BLaER1 (cell line): ENCODE data around the gene COG6.

ENCODE experiments used
- H3K27ac ChIP-seq: shearing (Covaris generic); formaldehyde crosslinking; 2 replicates; pipeline ENCODE4 v1.8.1; 2022
- H3K27me3 ChIP-seq: shearing (Covaris generic); formaldehyde crosslinking; 2 replicates; pipeline ENCODE4 v1.8.1; 2022
- H3K36me3 ChIP-seq: shearing (Covaris generic); formaldehyde crosslinking; 2 replicates; pipeline ENCODE4 v1.8.1; 2022
- H3K4me1 ChIP-seq: shearing (Covaris generic); formaldehyde crosslinking; 2 replicates; pipeline ENCODE4 v1.8.1; 2022
- H3K4me2 ChIP-seq: shearing (Covaris generic); formaldehyde crosslinking; 2 replicates; pipeline ENCODE4 v1.8.1; 2022
- H3K4me3 ChIP-seq: shearing (Covaris generic); formaldehyde crosslinking; 2 replicates; pipeline ENCODE4 v1.8.1; 2022
- H3K9ac ChIP-seq: shearing (Covaris generic); formaldehyde crosslinking; 2 replicates; pipeline ENCODE4 v1.8.1; 2022
- H3K9me3 ChIP-seq: shearing (Covaris generic); formaldehyde crosslinking; 2 replicates; pipeline ENCODE4 v1.8.1; 2022
- H4K20me1 ChIP-seq: shearing (Covaris generic); formaldehyde crosslinking; 2 replicates; pipeline ENCODE4 v1.8.1; 2022
- Cebpa-rat ChIP-seq: shearing (Covaris generic); IDR thresholded peaks from 2 replicates; pipeline ENCODE4 v1.8.1; 2022

The COG6 gene

GRCh38 chr13:39635564-39635963 lies 19.9 kb upstream of the COG6 start:
- peaks cover 21% of the 10 kb centered on the region for H3K9me3 ChIP-seq
- no peak overlapping the region for H3K9ac ChIP-seq
- no peaks in the 10 kb centered on the region for H3K36me3 ChIP-seq
- no peak overlapping the region for H3K4me3 ChIP-seq
- no peaks in the 10 kb centered on the region for H4K20me1 ChIP-seq
- no peaks in the 10 kb centered on the region for H3K4me1 ChIP-seq
- H3K27ac ChIP-seq: no peak overlapping the region
- no peak for TF ChIP-seq Cebpa-rat
- no peaks in the 10 kb centered on the region for H3K27me3 ChIP-seq
- no peak overlapping the region for H3K4me2 ChIP-seq

- no peaks in the 10 kb centered on the region for H3K36me3 ChIP-seq
- H3K9me3 ChIP-seq: peaks cover 10% of the 10 kb centered on the region
- H3K4me1 ChIP-seq: no peaks in the 10 kb centered on the region
- H3K27ac ChIP-seq: no peak overlapping the region
- no peak for TF ChIP-seq Cebpa-rat
- no peaks in the 10 kb centered on the region for H4K20me1 ChIP-seq
- no peaks in the 10 kb centered on the region for H3K27me3 ChIP-seq
- H3K9ac ChIP-seq: no peak overlapping the region
- H3K4me3 ChIP-seq: no peak overlapping the region
- H3K4me2 ChIP-seq: no peak overlapping the region
Measured at GRCh38 chr13:39637890-39638289, 17.6 kb upstream of the COG6 start.

- Histone ChIP-seq H3K4me3 (no peak overlapping the region), H4K20me1 (no peaks in the 10 kb centered on the region), H3K4me2 (no peak overlapping the region), H3K27me3 (no peaks in the 10 kb centered on the region), H3K9ac (no peak overlapping the region), H3K36me3 (no peaks in the 10 kb centered on the region), H3K27ac (no peak overlapping the region), H3K4me1 (no peaks in the 10 kb centered on the region), H3K9me3 (peaks cover 10% of the 10 kb centered on the region)
- TF ChIP-seq Cebpa-rat: no peak
Measured at GRCh38 chr13:39641645-39642044, 13.8 kb upstream of the COG6 start.

DNA sequence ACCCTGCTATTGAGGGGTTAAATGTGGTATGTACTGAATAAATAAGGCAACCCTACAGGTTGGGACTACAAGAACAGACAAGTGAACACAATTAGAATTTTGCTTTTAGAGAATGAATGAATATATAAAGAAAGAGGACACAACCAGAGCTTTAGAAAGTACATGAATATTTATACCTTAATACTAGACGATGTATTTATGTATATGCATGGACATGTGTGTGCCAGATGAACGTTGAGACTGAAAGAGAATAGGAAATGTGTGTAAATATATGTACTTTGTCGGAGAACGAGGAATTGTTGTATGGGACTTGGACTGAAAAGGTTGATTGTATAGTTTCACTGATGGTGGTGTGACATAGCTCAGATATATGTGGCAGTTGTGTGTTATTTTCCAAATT lies 9.3 kb upstream of the COG6 start:
- no peaks in the 10 kb centered on the region for H3K36me3 ChIP-seq
- H3K27me3 ChIP-seq: no peaks in the 10 kb centered on the region
- no peaks in the 10 kb centered on the region for H3K9me3 ChIP-seq
- no peak overlapping the region for H3K4me3 ChIP-seq
- H3K27ac ChIP-seq: no peak overlapping the region
- H4K20me1 ChIP-seq: no peaks in the 10 kb centered on the region
- no peaks in the 10 kb centered on the region for H3K4me1 ChIP-seq
- H3K9ac ChIP-seq: no peak overlapping the region
- no peak for TF ChIP-seq Cebpa-rat
- H3K4me2 ChIP-seq: no peak overlapping the region

DNA sequence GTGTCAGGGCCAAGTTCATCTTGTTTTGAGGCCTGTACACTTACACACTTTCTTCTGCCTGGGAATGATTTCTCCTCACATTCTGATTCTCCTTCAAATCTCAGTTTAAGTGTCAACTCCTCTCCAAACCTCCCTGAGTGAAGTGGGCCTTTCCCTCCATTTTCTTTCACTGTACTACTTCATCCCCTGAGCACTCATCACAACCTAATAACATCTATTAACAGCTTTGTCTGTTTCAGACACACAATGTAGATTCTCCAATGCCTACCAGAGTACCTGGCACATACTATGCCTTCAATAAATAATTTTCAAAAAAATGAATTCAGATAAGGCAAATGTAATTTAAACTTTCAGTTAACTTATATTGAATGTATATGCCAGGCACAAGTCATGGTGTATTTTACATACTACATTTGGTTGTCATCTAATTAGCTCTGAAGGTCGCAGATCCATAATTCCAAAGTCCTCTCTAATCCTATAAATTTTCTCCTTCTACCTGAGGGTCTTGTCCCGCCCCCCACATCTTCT lies 357 bp upstream of the COG6 start:
- Histone ChIP-seq H3K27me3 (no peaks in the 10 kb centered on the region), H3K9me3 (no peaks in the 10 kb centered on the region), H3K4me1 (peaks cover 13% of the 10 kb centered on the region), H3K27ac (no peak overlapping the region), H3K4me2 (peak overlapping the region; percentile 91), H3K9ac (peak overlapping the region; percentile 82), H3K4me3 (peak overlapping the region; percentile 95), H3K36me3 (peaks cover 2% of the 10 kb centered on the region), H4K20me1 (no peaks in the 10 kb centered on the region)
- TF ChIP-seq Cebpa-rat: no peak

DNA sequence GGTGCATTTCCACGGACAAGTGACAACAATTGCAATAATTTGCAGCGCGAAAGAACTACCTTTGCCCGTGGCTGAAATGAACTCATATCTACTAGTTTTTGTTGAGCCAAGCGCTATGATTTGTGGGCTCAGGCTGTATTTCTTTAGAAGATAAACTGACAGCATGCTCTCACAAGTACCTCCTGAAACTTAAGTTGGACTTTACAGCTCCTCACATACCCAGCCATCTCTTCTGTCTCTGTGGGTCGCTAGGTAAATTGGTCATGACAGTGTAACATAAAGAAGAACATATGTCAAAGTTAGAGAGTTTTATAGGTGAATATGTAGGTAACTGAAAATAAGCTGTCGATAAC lies 839 bp downstream of the COG6 start:
- Histone ChIP-seq H3K9ac (peak overlapping the region; percentile 82), H3K4me2 (peak overlapping the region; percentile 91), H3K4me1 (peaks cover 13% of the 10 kb centered on the region), H3K27me3 (no peaks in the 10 kb centered on the region), H3K9me3 (no peaks in the 10 kb centered on the region), H3K36me3 (peaks cover 5% of the 10 kb centered on the region), H3K4me3 (peak overlapping the region; percentile 95), H4K20me1 (no peaks in the 10 kb centered on the region), H3K27ac (0 out of 2 replicates have a peak overlapping the region, but pooled peaks have one; percentile 70)
- no peak for TF ChIP-seq Cebpa-rat

DNA sequence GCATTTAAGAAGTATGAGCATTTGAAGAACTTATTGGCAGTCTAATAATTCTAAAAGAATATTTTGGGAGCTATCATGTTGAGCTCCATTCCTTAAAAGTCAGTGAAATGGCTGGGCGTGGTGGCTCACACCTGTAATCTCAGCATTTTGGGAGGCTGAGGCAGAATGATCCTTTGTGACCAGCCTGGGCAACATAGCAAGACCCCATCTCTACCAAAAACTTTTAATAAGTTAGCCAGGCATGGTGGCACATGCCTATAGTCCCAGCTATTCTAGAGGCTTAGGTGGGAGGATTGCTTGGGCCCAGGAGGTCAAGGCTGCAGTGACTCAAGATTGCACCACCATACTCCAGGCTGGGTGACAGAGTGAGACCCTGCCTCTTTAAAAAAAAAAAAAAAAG lies 8.0 kb downstream of the COG6 start:
- Histone ChIP-seq H3K27me3 (no peaks in the 10 kb centered on the region), H3K9me3 (no peaks in the 10 kb centered on the region), H3K4me1 (no peaks in the 10 kb centered on the region), H3K9ac (no peak overlapping the region), H4K20me1 (no peaks in the 10 kb centered on the region), H3K4me2 (no peak overlapping the region), H3K36me3 (peaks cover 33% of the 10 kb centered on the region), H3K4me3 (no peak overlapping the region), H3K27ac (no peak overlapping the region)
- no peak for TF ChIP-seq Cebpa-rat

DNA sequence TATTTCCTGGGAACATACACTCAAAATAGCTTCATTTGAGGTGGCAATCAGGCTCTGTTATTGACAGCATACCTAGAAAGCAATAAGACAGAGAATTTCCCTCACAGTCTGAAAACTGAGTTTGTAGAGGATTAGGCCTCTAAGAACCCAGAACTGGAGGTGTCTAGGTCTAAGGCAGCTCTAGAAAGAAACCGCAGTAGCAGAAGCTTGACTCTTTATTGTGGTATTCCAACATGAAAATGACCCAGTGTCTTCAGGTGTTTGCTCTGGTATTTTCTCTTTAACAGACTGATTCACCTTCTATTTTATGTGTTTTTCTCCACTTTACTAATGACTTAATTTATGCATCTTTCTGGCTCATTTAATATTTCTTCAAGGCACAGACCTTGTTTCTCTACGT lies 8.5 kb downstream of the COG6 start:
- Histone ChIP-seq H4K20me1 (no peaks in the 10 kb centered on the region), H3K4me2 (no peak overlapping the region), H3K27me3 (no peaks in the 10 kb centered on the region), H3K9me3 (no peaks in the 10 kb centered on the region), H3K4me3 (no peak overlapping the region), H3K4me1 (no peaks in the 10 kb centered on the region; the same call in 1 of the 2 replicates), H3K9ac (no peak overlapping the region), H3K36me3 (peaks cover 33% of the 10 kb centered on the region), H3K27ac (no peak overlapping the region)
- TF ChIP-seq Cebpa-rat: no peak

DNA sequence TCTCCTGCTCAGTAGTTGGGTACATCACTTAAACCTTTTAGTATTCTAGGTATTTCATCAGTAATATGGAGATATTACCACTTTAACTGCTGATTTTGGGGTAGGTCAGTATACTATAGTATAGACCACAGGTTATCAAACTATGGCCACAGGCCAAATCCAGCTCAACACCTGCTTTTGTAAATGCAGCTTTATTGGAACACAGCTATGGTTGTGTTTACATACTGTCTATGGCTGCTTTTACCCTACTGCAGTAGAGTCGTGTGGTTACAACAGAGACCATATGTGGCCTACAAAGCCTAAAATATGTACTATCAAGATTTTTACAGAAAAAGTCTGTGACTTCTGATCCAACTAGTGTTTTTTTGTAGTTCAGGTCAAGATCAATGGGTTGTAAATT lies 10.3 kb downstream of the COG6 start:
- TF ChIP-seq Cebpa-rat: no peak
- Histone ChIP-seq H3K36me3 (peaks cover 28% of the 10 kb centered on the region), H3K4me3 (no peak overlapping the region), H3K4me2 (no peak overlapping the region), H3K4me1 (peaks cover 15% of the 10 kb centered on the region), H4K20me1 (no peaks in the 10 kb centered on the region), H3K9me3 (no peaks in the 10 kb centered on the region), H3K27ac (no peak overlapping the region), H3K27me3 (no peaks in the 10 kb centered on the region), H3K9ac (no peak overlapping the region)

GRCh38 chr13:39670445-39670844 lies 15.0 kb downstream of the COG6 start:
- Histone ChIP-seq H3K4me2 (0 out of 2 replicates have a peak overlapping the region, but pooled peaks have one; percentile 33), H3K9ac (no peak overlapping the region), H3K27ac (no peak overlapping the region), H3K27me3 (no peaks in the 10 kb centered on the region), H3K4me3 (no peak overlapping the region), H4K20me1 (no peaks in the 10 kb centered on the region), H3K36me3 (peaks cover 11% of the 10 kb centered on the region), H3K9me3 (no peaks in the 10 kb centered on the region), H3K4me1 (peaks cover 17% of the 10 kb centered on the region)
- no peak for TF ChIP-seq Cebpa-rat
